SK-MEL-5 (cell line): ENCODE data around the gene FAM131A. TPM values are rescaled to one million over a fixed set of nuclear protein-coding genes. Genes with fewer than 3 reads are reported as not detected.

Source experiments
- DNase-seq: peaks from one replicate; pipeline ENCODE4 v3.0.0-alpha.2; 2016; ENCODE audit warnings: low read depth, low spot score
- in situ Hi-C: cut with HindIII; loops from 2 replicates; pipeline ENCODE4 v1.10.0; 2016; ENCODE audit warnings: low sequenced_read_pairs, high pct_unique_total_duplicates, low pct_unique_long_range_greater_than_20kb
- total RNA-seq: library from RNA; depleted of rRNA; stranded (reverse); fragments of >200 nt; shearing (Covaris generic); gene quantifications from 2 replicates; pipeline ENCODE4 v1.2.3, GENCODE V29; 2014

Gene FAM131A
- total RNA-seq, 1 experiment from 2014 or later: 19.5 TPM

DNA sequence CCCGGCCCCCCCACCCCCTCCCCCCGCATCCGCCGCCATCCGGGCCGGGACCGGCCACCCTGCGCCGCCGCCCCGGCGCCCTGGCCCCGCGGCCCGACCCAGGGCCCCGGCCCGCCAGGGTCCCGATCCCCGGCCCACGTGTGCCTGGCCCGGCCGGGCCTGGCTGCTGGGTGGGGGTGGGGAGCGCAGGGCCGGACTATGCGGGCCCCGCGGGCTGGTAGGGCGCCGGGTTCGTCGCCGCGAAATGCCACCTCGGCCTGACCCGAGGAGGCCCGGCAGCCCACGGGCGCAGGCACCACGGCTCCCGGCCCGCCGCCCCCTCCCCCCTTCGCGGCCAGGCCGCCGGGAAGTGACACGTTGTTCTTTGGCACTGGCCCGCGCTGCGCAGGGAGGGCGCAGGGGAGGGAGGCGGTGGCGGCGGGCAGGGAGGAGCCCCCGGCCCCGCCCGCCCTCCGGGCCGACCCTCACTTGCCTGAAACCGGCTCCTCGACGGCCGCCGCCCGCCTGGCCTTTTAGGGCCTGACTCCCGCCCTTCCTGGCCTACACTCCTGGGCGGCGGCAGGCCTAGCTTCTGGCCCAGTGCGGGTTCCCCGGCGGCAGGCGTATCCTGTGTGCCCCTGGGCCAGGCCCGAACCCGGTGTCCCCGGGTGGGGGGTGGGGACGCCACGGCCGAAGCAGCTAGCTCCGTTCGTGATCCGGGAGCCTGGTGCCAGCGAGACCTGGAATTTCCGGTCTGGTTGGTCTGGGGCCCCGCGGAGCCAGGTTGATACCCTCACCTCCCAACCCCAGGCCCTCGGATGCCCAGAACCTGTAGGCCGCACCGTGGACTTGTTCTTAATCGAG is 22.5 kb upstream of the FAM131A start:
- in situ Hi-C loops: no loop called here
- DNase-seq: peak; percentile 42

GRCh38 chr3:184315543-184315867 is 21.9 kb upstream of the FAM131A start:
- no peak for DNase-seq
- in situ Hi-C loops: no loop called here

DNA sequence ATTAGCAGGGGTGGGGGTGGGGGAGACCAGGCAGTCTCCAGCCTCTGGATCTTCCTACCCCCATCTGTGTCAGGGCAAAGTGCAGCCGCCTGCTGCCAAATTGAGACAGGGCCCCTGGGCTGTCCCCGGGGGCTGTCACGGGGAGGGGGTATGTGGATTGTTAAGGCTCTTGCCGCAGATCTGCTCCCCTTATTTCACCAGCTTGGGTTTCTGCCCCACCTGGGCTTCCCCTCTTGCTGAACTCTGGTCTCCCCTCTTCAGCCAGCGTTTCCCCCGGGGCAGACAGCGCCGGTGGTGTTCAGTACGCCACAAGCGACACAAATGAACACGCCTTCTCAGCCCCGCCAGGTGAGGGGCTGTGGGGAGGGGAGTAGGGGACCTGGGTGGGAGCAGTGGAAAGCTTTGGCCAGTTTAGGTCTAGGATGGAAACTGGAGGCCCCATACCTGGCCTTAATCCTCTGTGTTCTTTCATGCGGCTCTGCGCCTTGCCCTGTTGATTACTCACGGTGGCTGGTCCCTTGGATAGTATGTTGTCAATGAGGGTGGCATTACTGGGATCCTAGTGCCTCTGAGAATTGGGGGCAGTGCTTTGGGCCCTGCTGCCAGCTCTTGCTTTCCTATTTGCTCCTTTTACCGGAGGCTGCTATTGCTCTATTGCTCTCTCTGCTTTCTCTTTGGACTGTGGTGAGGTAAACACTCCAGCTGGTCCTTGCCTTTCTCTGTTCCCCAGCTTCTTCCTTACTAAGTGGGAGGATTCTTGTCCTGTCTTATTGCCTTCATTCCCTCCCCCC is 21.3 kb upstream of the FAM131A start:
- no peak for DNase-seq
- in situ Hi-C loops: no loop called here

- DNase-seq: no peak
- in situ Hi-C loops: no loop called here
These were observed 20.6 kb upstream of the FAM131A start for GRCh38 chr3:184316792-184317191.

GRCh38 chr3:184317201-184317600 is 20.2 kb upstream of the FAM131A start:
- in situ Hi-C loops: no loop called here
- DNase-seq: no peak

DNA sequence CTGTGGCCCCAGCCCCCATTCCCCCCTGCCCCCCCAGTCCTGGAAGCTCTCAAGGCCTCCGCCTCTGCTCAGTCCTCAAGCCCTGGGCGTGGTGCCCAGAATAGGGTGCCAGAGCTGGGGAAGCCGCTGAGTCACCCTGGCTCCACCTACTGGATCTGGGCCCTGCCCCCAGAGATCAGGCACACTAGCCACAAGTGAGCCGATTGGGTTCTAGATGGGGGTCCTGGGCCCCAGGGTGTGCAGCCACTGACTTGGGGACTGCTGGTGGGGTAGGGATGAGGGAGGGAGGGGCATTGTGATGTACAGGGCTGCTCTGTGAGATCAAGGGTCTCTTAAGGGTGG is 17.3 kb upstream of the FAM131A start:
- peak; percentile 66 for DNase-seq
- in situ Hi-C loops: no loop called here

GRCh38 chr3:184321666-184322065 is 15.7 kb upstream of the FAM131A start:
- in situ Hi-C loops: no loop called here
- no peak for DNase-seq

DNA sequence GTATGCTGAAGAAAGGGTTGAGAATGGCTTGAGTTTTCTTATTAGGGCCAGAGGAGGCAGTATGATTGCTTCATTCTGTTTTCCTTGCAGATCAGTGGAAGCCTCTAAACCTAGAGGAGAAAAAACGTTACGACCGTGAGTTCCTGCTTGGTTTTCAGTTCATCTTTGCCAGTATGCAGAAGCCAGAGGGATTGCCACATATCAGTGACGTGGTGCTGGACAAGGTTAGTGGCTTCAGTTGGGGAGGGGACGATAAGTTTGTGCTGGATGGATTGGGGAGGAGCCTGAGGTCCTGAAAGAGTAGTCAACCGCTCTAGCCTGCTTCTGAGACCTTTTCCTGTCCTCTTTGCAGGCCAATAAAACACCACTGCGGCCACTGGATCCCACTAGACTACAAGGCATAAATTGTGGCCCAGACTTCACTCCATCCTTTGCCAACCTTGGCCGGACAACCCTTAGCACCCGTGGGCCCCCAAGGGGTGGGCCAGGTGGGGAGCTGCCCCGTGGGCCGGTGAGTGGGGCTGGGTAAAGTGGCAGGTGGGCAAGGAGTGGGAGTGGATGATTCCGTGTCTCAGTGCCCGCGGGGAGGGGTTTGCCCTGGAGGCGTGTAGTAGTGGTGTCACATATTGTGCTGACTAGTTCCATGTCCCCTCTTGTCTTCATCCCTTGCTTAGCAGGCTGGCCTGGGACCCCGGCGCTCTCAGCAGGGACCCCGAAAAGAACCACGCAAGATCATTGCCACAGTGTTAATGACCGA is 14.5 kb upstream of the FAM131A start:
- in situ Hi-C loops: no loop called here
- DNase-seq: no peak

DNA sequence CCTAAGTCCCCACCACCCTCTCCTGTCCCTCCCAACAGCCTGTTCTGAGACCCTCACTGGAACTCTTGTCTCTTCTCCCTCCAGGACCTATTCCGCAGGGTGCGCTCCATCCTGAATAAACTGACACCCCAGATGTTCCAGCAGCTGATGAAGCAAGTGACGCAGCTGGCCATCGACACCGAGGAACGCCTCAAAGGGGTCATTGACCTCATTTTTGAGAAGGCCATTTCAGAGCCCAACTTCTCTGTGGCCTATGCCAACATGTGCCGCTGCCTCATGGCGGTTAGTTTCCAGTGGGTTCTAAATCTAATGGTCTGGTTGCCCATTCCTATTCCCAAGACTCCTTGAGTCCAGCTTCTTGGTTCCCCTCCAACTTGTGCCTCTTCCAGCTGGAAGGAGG is 13.7 kb upstream of the FAM131A start:
- in situ Hi-C loops: no loop called here
- DNase-seq: no peak

DNA sequence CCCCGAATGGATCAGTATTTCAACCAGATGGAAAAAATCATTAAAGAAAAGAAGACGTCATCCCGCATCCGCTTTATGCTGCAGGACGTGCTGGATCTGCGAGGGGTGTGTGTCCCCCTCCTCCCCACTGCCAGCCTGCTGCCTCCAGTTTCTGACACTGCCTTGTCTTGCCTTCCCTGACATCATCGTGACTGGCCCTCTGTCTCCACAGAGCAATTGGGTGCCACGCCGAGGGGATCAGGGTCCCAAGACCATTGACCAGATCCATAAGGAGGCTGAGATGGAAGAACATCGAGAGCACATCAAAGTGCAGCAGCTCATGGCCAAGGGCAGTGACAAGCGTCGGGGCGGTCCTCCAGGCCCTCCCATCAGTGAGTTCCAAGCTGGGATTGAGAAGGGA is 12.1 kb upstream of the FAM131A start:
- DNase-seq: no peak
- in situ Hi-C loops: no loop called here

DNA sequence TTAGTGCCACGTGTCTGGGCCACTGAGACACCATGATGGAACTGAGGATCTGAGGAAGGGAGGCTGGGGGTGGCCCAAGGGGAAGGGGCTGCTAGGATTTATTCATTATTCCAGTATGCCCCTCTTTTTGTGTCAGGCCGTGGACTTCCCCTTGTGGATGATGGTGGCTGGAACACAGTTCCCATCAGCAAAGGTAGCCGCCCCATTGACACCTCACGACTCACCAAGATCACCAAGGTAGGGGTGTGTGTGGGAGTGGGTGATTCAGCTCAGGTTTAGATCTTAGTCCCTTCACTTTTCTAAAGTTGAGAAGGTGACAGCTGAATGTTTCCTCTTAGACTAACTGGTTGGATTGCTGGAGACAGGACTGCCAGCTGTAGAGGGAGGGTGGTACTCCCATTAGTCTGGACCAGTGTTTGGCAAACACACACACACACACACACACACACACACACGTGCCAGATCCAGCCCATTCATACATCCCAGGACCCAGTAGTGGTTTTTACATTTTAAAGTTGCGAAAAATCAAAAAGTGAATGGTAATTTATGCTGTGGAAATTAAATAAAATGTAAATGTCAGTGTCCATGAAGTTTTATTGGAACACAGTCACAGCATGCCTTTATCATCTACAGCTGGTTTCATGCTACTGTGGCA is 11.6 kb upstream of the FAM131A start:
- DNase-seq: no peak
- in situ Hi-C loops: no loop called here

- no peak for DNase-seq
- in situ Hi-C loops: no loop called here
These were observed 10.2 kb upstream of the FAM131A start for GRCh38 chr3:184327171-184327570.

GRCh38 chr3:184328516-184328915 is 8.9 kb upstream of the FAM131A start:
- in situ Hi-C loops: no loop called here
- DNase-seq: no peak

DNA sequence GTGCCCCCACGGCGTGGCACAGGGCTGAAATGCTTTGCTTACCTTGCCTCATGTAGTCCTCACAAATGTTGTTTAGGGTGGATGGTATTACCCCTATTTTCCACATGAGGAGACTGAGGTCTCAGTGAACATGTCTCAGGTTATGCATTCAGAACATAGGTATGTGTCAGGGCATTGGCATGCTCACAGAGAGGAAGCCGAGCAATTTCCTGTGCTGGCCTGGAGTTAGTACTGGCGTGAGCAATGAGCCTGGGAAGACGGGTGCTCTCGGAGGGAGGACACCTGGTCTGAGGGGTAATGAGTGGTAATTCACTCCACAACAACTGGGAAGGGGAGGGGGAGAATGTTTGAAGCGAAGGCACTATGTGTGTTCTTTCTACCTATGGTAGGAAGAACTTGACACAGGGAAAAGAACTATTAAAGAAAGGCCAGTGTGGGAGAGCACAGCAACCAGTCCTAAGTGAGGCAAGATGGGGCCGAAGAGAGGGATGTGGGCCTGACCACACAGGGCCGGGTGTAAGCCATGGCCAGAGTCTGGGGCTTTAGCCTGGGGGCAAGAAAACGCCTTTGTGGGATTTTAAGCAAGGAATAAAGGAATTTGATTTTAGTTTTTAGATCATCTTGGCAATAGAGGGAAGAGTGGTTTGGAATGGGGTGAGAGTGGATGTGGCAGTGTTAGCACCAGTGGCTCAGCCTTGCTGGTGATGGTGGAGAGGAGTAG is 4.9 kb upstream of the FAM131A start:
- DNase-seq: no peak
- in situ Hi-C loops: no loop called here

GRCh38 chr3:184333190-184333589 is 4.2 kb upstream of the FAM131A start:
- in situ Hi-C loops: no loop called here
- DNase-seq: no peak

- no peak for DNase-seq
- in situ Hi-C loops: no loop called here
These were observed 3.7 kb upstream of the FAM131A start for GRCh38 chr3:184333700-184334099.

DNA sequence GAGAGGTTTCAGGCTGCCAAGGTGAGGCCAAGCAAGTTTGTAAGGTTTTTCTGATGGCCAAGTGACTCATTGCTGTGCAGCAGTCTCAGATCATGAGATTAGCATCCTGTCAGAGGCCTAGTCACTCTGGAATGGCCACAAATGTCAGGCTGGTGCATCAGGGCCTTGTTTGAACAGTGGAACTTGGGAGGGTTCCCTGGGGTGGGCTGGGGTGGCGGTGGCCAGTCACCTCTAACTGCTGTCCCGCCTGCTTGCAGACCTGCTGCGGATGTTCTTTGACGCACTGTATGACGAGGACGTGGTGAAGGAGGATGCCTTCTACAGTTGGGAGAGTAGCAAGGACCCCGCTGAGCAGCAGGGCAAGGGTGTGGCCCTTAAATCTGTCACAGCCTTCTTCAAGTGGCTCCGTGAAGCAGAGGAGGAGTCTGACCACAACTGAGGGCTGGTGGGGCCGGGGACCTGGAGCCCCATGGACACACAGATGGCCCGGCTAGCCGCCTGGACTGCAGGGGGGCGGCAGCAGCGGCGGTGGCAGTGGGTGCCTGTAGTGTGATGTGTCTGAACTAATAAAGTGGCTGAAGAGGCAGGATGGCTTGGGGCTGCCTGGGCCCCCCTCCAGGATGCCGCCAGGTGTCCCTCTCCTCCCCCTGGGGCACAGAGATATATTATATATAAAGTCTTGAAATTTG is 2.8 kb upstream of the FAM131A start:
- in situ Hi-C loops: no loop called here

More for the DNA sequence above, 2.8 kb upstream of the FAM131A start:
- no peak for DNase-seq
